ENCODE measurements around the gene KYAT1. TPM values are rescaled to one million over a fixed set of nuclear protein-coding genes. Genes with fewer than 3 reads are reported as not detected.

Gene KYAT1
- total and polyA plus RNA-seq, 2 of the 8 experiments (the other 6 are each of a cell fraction or from before 2014, with no cell fraction given) = 30.4 to 42.2 TPM

DNA sequence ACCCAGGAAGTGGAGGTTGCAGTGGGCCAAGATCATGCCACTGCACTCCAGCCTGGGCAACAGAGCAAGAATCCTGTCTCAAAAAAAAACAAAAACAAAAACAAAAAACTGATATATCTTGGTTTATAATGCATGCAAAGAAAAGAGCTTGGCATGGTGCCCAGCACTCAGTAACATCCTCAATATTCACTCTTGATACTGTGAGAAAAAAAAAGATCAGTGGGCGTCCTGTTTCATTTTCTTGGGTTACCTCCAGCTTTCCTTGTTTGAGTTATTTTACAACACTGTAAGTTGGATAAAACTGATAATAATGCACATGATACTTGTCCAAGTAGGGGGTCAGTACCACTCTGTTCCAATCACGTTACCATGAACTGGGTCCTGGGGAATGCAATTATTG lies 46.9 kb upstream of the KYAT1 start:
- H2BK20ac ChIP-seq (ENCODE audit: low read length) = no peak overlapping the region
- H3K18ac ChIP-seq (ENCODE audit: extremely low read depth, low read length) = no peak overlapping the region
- no peak for FAIRE-seq
- H2BK120ac ChIP-seq (replicated peaks; ENCODE audit: low read depth, low read length) = no peak overlapping the region
- H4K8ac ChIP-seq (ENCODE audit: extremely low read depth, insufficient read depth, low read length) = no peak overlapping the region
- TF ChIP-seq SRF (IDR thresholded peaks at IDR 0.05; ENCODE audit: low read depth, low read length) = no peak
- TF ChIP-seq CTBP2 (IDR thresholded peaks at IDR 0.05; ENCODE audit: borderline replicate concordance, insufficient read depth, insufficient read length, low read length) = no peak
- H4K5ac ChIP-seq (ENCODE audit: insufficient read length, low read depth, low read length) = no peak overlapping the region
- no peaks in the 10 kb centered on the region for H3K79me2 ChIP-seq (ENCODE audit: control insufficient read depth in 1 of 2, insufficient read depth in 2 of 2, low read length in 2 of 2)
- no peak for DNase-seq (ENCODE audit: low read depth in 1 of 2, low spot score in 2 of 2)
- no peak overlapping the region for H3K14ac ChIP-seq (ENCODE audit: insufficient read length)
- no peak overlapping the region for H3K27ac ChIP-seq (ENCODE audit: low read depth, low read length)
- no peak overlapping the region for H2AFZ ChIP-seq (ENCODE audit: low read length)
- H4K20me1 ChIP-seq (replicated peaks in 1 of 2; ENCODE audit: control insufficient read depth in 1 of 2, insufficient read depth in 2 of 2, low read length in 2 of 2) = peaks cover 0 to 2% of the 10 kb centered on the region in 2 experiments
- H3K4ac ChIP-seq (replicated peaks; ENCODE audit: insufficient read length, low read depth, low read length) = no peak overlapping the region
- H2BK12ac ChIP-seq (ENCODE audit: low read depth, low read length) = no peak overlapping the region
- no peak overlapping the region for H3K9ac ChIP-seq (replicated peaks in 1 of 4; ENCODE audit: extremely low read depth in 1 of 4, low read depth in 3 of 4, low read length in 3 of 4)
- no peaks in the 10 kb centered on the region for H3K23me2 ChIP-seq (ENCODE audit: low read depth, low read length)
- no peak overlapping the region for H3K4me3 ChIP-seq (ENCODE audit: extremely low read depth in 1 of 4, insufficient read depth in 2 of 4, low read depth in 3 of 4, low read length in 4 of 4)
- H3K4me2 ChIP-seq (ENCODE audit: insufficient read depth in 1 of 2, low read depth in 2 of 2, low read length in 2 of 2) = no peak overlapping the region
- H2AK5ac ChIP-seq (ENCODE audit: low read depth, low read length) = no peak overlapping the region
- no peaks in the 10 kb centered on the region for H3K36me3 ChIP-seq (ENCODE audit: control insufficient read depth in 2 of 4, insufficient read depth in 4 of 4, low read length in 3 of 4)
- no peaks in the 10 kb centered on the region for H3K27me3 ChIP-seq (replicated peaks in 1 of 4; ENCODE audit: control insufficient read depth in 3 of 4, extremely low read depth in 1 of 4, insufficient read depth in 3 of 4, low read length in 3 of 4)
- H3K79me1 ChIP-seq (ENCODE audit: low read depth, low read length) = no peaks in the 10 kb centered on the region
- no peak overlapping the region for H2BK15ac ChIP-seq (ENCODE audit: low read length)
- H2BK5ac ChIP-seq (ENCODE audit: low read depth, low read length) = no peak overlapping the region
- no peaks in the 10 kb centered on the region; a peak in 1 of 7 replicates for H3K4me1 ChIP-seq (replicated peaks in 1 of 4; ENCODE audit: control insufficient read depth in 3 of 4, insufficient read depth in 4 of 4, low read length in 3 of 4)
- ChIA-PET CTCF (ENCODE audit: partially characterized antibody) (interaction anchor here (0.5 to 9.7 kb wide), 45 partner anchors 7 to 782 kb away, joined by 3 to 139 read pairs (median 4); partner anchors contain the start of genes ENDOG, KYAT1, LRRC8A and PHYHD1), POLR2A (ENCODE audit: partially characterized antibody) (interaction anchor here (0.9 to 2.7 kb wide), 11 partner anchors 8 to 766 kb away, joined by 3 to 9 read pairs (median 4); partner anchors contain the start of genes ENDOG and SPOUT1)
- WGBS, 2 experiments (ENCODE audit: extremely low coverage in 1 of 2, insufficient coverage in 1 of 2, insufficient read length in 1 of 2, insufficient replicate concordance in 2 of 2, low coverage in 1 of 2, low lambda C conversion rate in 2 of 2, missing lambda C conversion rate in 1 of 2) = 88% methylated on average over 2 of the region's 2 CpGs; no CpG with 5 or more reads in 1 of the 2 experiments
- no peak overlapping the region for H4K91ac ChIP-seq (replicated peaks; ENCODE audit: insufficient read length, low read length)
- H3K23ac ChIP-seq (ENCODE audit: insufficient read length) = no peak overlapping the region
- H3K9me3 ChIP-seq (ENCODE audit: insufficient read depth in 2 of 2, low read depth in 1 of 2, low read length in 1 of 2) = no peaks in the 10 kb centered on the region
- no peak overlapping the region for H3K56ac ChIP-seq (replicated peaks; ENCODE audit: insufficient read length, low read depth, low read length)

Measured in H1 (cell line).